ENCODE results near the gene NFS1.
"Not testable (repeated sequence)": the region's sequence is repeated elsewhere in the genome, so short reads cannot be mapped to it uniquely, and the experiment has no call there.

The NFS1 gene

DNA sequence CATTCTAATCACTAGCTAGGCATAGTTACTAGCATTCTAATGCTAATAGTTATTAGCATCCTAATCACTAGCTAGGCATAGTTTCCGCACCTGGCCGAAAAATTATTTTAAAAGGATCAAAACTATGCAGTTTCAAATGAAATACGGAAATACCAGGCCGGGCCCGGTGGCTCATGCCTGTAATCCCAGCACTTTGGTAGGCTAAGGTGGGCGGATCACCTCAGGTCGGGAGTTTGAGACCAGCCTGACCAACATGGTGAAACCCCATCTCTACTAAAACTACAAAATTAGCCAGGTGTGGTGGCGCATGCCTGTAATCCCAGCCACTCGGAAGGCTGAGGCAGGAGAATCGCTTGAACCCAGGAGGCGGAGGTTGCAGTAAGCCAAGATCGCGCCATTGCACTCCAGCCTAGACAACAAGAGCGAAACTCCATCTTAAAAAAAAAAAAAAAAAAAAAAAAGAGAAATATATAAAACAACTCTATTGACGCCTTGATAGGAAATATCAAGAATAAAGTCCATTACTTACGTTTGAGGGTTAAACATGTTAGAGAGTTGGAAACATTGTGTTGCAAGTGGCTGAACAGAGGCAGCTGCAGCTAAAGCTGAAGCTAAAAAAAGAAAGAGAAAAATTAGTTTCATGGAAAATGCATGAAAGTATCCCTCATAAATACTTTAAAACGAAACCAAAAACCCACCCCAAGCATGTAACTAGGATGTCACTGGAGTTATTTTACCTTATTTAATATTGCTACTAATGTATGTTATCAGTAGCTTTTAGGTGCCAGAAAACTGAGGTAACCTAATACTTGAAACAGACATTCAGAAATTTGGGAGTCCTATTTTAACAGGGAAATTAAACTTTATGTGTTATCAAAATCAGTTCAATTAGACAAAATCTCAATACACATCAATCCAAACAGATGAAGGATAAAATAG is 7.7 kb upstream of the NFS1 start:
- not testable (repeated sequence) for DNase-seq

GRCh38 chr20:35705894-35706293 is 6.7 kb upstream of the NFS1 start:
- DNase-seq: not testable (repeated sequence)

DNA sequence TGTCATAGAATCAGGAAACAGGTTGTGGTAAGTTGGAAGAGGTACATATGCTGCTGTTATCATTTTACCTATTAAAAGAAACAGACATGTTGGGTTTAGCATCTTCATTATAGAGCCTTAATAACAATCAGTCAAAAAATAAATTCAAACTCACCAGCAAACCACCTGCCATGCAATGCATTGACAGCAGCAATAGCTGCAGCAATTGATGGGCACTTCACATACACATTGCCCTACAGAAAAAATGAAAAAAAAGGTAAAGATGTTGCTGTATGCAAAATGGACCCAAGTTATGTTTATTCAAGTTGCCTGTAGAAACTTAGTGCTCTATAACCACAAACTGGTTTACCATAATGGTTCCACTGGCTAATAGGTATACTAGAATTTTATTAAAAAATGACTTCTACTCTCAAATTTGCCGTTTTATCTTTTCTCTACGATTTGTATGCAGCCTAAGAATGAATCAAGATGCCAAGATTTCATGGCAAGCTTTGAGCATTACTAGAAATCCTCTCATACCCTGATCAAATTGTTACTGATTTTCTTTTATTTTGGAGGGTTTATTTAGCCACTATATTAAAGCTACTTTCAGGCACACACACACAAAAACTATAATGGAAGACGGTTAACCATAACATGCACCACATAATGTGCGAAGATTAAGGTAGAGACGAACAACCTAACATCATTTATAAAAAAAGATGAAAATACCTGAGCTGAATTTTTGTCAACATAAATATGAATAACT is 5.5 kb upstream of the NFS1 start:
- DNase-seq: no peak

- no peak for DNase-seq
These were observed 3.9 kb upstream of the NFS1 start for GRCh38 chr20:35702824-35703695.

DNA sequence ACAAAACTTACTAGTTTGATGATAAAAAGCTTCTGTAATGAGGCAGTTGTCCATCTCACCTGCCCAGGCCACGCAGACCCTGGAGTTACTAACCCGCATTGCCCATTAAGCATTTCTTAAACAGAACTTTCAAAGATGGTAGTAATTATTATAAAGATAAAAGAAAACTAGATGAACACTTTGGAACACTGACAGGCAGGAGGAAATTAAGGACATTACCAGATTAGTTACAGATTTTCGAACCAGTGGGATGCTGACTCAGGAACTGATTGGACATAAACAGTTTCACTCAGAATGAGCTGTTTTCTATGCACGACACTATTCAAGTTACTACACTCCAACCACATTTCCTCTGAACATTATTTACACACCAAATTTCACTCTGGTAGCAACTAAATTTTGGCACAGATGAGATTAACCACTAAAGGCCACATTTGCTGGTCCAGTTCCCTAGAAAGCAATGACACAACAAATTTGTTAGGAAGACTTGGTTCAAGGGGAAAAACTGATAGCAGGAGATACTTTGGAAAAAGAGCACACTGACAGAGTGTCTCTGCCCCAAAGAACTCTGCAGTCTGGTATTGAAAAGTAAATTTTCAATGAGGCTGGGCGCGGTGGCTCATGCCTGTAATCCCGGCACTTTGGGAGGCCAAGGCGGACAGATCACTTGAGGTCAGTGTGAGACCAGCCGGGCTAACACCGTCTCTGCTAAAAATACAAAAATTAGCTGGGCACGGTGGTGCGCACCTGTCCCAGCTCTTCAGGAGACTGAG is 3.1 kb upstream of the NFS1 start:
- DNase-seq: no peak

DNA sequence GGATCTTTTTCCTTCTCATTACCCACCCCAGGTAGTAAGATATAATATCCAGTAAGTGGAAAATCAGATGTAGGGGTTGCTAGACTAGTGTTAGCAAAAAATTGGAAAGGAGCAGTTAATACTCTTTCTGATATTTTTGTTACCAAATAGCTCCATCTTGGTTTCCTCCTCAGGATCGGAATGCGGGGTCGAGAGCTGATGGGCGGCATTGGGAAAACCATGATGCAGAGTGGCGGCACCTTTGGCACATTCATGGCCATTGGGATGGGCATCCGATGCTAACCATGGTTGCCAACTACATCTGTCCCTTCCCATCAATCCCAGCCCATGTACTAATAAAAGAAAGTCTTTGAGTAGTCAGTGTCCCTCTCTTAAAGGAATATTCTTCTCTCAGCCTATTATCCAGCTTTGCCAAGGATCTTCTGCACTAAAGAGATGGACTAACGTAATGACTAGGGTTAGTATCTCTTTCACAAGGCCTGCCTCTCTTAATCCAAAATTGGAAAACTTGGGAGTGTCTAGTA is 1.5 kb upstream of the NFS1 start:
- no peak for DNase-seq

- DNase-seq: no peak
These were observed 939 bp upstream of the NFS1 start for GRCh38 chr20:35699957-35700624.

GRCh38 chr20:35698298-35699126 is 640 bp downstream of the NFS1 start:
- DNase-seq: no peak

DNA sequence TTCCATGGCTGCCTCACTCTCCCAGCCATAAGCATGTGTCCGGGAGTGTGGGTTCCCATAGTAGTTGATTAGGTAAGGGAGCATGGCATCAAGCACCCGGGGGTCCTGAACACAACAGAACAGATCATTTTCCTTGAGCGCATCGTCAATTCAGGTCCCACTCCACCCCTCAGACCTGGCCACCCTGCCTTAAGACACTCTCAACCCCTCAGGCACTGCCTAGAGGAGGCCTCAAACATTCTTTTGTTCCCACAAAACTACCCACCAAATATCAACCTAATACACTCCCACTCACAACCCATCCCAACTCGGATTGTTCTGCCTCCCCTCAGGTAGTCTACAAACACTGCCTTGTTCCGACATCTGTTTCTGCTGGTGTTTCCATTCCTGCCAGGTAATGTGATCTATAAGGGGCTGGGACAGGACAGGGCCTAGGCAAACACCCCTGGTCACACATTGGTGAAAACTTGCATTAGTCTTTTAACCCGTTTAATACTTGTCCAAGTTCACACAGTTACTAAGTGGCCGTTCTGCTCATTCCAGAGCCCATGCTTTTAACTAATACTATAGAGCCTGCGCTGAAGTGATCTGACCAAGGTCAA is 1.4 kb downstream of the NFS1 start:
- no peak for DNase-seq

GRCh38 chr20:35695978-35696377 is 3.2 kb downstream of the NFS1 start:
- DNase-seq: no peak

DNA sequence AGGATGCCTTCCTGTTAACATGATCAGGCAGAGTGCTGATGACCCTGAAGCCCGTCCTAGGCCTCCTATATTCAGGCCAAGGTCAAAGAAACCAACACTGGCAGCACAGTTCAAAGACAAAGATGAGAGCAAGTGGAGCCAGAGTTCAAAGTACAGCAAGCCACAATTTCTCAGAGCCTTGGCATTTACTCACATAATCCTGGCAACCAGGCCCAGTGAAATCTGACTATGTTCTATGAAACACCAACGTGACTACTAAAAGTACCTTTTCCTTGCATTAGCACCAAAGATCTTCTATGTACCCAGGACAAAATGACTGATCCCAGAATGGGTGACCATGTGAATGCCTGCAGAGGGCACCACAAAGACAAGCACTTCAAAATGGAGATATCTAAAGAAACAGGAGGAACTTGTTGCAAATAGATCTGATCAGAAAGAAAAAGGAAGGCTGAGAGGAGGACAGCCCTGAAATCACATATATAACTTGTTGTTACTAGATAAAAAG is 3.9 kb downstream of the NFS1 start:
- DNase-seq: no peak

DNA sequence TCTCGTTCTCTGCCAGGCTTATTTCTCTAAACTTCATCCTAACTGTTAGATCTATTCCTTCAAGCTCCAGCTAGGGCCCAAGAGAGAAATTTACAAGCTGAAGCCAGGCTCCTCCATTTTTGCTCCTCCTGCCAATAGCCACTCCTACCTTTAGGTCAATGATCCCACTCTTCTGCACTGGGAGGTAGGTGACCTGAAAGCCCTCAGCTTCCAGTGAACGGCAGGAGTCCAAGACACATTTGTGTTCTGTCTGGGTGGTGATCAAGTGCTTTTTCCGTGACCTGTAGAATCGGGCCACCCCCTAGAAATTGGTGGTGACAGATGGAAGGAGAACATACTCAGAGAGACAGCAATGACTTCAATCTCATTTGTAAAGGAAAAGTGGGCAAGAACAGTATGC is 8.9 kb downstream of the NFS1 start:
- no peak for DNase-seq

DNA sequence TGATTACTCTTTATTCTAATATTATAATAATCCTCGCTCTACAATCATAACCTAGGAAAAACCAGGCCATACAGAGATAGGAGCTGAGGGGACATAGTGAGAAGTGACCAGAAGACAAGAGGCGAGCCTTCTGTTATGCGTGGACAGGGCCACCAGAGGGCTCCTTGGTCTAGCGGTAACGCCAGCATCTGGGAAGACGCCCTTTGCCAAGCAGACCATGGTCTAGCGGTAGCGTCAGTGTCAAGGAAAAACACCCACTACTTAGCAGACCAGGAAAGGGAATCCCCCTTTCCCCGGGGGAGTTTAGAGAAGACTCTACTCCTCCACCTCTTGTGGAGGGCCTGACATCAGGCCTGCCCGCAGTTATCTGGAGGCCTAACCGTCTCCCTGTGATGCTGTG is 12.3 kb downstream of the NFS1 start:
- DNase-seq: not testable (repeated sequence)

DNA sequence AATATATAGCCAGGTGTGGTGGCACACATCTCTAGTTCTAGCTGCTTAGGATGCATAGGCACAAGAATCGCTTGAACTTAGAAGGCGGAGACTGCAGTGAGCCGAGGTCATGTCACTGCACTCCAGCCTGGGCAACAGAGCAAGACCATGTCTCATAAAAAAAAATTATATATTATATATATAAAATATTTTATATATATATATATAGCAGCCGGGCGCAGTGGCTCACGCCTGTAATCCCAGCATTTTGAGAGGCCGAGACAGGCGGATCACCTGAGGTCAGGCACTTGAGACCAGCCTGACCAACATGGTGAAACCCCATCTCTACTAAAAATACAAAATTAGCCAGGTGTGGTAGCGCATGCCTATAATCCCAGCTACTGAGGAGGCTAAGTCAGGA is 13.8 kb downstream of the NFS1 start:
- DNase-seq: not testable (repeated sequence)

DNA sequence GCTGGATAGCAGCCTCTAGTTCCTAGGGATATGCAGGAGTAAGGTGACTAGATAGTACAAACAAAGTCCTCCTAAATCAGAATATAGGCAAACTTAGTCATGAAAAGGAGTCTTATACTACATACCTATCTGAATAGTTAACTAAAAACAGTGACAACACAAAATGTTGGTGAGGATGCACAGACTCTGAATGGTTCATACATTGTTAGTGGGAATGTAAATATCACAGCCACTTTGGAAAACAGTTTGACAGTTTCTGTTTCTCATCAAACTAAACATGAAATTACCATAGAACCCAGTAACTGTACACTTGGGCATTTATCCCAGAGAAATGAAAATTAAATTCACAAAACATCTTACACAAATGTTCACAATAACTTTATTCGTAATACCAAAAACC is 17.2 kb downstream of the NFS1 start:
- DNase-seq: no peak

- no peak for DNase-seq
These were observed 18.5 kb downstream of the NFS1 start for GRCh38 chr20:35680452-35681183.

DNA sequence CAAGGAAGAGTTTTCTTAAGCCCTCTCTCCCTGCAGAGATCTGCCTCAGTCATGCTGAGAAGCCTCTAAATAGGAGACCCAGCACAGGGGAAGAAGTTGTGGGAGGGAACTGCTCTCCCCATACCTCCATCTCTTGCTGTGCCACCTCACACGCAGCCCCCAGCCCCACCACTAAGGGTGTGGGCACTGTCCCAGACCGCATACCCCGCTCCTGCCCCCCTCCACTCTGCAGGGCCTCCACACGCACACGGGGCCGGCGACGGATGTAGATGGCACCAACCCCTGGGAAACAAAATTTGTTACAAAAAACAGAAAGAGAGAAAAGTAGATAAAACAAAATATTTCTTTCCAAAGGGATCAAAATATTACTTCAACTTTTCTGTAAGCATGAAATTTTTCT is 24.2 kb downstream of the NFS1 start:
- no peak for DNase-seq

- no peak for DNase-seq
These were observed 25.3 kb downstream of the NFS1 start for GRCh38 chr20:35673884-35674283.

DNA sequence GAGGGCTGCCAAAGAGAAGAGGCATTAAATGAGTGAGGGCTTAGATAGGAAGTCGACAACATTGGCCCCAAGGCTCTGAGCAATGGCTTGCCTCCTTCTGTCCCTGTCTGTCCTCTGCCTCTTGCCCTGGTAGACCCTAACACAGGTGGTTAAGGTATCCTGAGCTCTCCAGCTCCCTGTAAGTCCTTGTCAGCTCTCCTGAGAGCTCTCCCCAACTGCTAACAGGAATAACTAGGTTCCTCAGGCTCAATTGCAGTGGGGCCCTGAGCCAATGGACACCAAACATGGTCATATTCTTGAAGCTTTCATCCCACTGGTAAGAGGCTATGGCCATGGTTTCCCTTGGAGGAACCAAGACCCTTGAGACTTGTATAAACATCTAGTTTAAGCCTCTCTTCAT is 29.5 kb downstream of the NFS1 start:
- DNase-seq: no peak

All from NCI-H1694 (cell line).